Activated T-cell treated with anti-CD3 and anti-CD28 coated beads for 24 hours (primary cell): ENCODE data around the gene UBXN7.
"Not testable (repeated sequence)": the region's sequence is repeated elsewhere in the genome, so short reads cannot be mapped to it uniquely, and the experiment has no call there.

Source experiments
- DNase-seq: peaks from one replicate; pipeline ENCODE4 v3.0.0-alpha.2; 2020; ENCODE audit warnings: low read depth

Gene UBXN7

DNA sequence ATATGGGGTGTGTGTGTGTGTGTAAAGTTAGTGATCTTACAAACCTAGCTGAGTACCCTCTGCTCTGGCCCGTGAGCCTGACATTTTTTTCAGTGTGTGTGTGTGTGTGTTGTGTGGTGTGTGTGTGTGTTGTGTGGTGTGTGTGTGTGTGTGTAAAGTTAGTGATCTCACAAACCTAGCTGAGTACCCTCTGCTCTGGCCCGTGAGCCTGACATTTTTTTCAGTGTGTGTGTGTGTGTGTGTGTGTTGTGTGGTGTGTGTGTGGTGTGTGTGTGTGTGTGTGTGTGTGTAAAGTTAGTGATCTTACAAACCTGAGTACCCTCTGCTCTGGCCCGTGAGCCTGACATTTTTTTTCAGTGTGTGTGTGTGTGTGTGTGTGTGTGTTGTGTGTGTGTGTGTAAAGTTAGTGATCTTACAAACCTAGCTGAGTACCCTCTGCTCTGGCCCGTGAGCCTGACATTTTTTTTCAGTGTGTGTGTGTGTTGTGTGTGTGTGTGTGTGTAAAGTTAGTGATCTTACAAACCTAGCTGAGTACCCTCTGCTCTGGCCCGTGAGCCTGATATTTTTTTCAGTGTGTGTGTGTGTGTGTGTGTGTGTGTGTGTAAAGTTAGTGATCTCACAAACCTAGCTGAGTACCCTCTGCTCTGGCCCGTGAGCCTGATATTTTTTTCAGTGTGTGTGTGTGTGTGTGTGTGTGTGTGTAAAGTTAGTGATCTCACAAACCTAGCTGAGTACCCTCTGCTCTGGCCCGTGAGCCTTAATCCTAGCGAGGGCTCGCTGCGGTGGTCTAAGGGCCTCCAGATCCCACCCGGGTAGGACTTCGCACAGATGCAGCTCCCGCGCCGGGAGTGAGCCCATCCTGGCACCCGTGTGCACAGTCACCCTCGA, 115.2 kb downstream of the UBXN7 start:
- DNase-seq = not testable (repeated sequence)

GRCh38 chr3:196315821-196316220, 116.4 kb downstream of the UBXN7 start:
- no peak for DNase-seq

- DNase-seq = no peak
Observed at GRCh38 chr3:196314597-196314996, 117.6 kb downstream of the UBXN7 start.

DNA sequence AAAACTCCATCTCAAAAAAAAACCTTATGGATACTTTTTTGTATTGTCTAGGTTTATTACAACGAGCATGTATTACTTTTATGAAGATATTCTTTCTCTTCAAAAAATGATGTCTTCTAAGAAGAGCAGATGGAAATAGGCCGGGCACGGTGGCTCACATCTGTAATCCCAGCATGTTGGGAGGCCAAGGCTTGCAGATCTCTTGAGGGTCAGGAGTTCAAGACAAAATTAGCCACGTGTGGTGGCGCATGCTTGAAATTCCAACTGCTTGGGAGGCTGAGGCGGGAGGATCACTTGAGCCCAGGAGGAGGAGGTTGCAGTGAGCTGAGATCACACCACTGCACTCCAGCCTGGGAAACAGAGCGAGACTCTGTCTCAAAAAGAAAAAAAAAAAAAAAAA, 118.1 kb downstream of the UBXN7 start:
- not testable (repeated sequence) for DNase-seq

GRCh38 chr3:196302960-196303359, 129.3 kb downstream of the UBXN7 start:
- DNase-seq = not testable (repeated sequence)

DNA sequence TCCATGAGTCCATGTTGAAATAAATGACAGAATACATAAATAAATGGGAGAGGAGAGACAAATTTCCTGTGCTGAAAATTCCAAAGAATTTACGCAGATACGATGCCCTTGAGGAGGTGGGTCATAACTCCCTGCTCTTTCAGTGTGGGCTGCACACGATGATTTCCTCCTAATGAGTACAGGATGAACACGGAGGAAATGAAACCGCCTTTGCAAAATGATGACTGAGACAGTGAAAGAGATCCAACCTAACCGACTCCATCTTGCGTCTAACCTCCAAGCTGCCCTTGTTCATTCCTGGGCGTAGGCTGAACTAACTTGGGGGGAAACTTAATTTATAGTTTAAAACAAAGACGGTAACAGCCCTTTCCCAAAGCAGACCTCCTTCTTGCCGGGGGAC, 129.7 kb downstream of the UBXN7 start:
- not testable (repeated sequence) for DNase-seq

GRCh38 chr3:196298521-196298920, 133.7 kb downstream of the UBXN7 start:
- DNase-seq = no peak
